GM12875 (cell line): ENCODE results near the gene MSLN.
"Not testable (repeated sequence)": the region's sequence is repeated elsewhere in the genome, so short reads cannot be mapped to it uniquely, and the experiment has no call there.

Experiments
- H3K4me3 ChIP-seq: one replicate; pipeline ENCODE4 v1.5.1; 2011; ENCODE audit warnings: low read depth, low read length, control low read depth
- TF ChIP-seq, protein P1 (sequence below): IDR thresholded peaks from 2 replicates; pipeline ENCODE4 v1.5.1; 2011; ENCODE audit warnings: low read depth, mild to moderate bottlenecking, control low read depth, inconsistent platforms, low read length, moderate library complexity, borderline replicate concordance; ENCODE audit not compliant: insufficient read depth

The MSLN gene

DNA sequence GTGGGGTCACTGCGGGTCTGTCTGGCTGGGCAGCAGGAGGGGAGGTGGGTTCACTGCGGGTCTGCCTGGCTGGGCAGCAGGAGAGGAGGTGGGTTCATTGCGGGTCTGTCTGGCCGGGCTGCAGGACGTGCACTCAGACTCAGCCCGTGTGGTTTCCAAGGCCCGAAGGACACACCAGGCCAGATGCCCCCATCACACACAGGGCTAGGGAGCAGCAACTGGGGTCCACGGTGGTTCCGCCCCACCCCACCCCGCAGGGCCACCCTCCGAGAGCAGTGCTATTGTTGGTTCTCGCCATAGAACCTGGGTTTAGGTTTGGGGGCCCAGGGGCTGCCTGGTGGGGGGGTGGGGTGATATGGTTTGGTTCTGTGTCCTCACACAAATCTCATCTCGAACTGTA, 13.9 kb upstream of the MSLN start:
- TF ChIP-seq, protein P1, sequence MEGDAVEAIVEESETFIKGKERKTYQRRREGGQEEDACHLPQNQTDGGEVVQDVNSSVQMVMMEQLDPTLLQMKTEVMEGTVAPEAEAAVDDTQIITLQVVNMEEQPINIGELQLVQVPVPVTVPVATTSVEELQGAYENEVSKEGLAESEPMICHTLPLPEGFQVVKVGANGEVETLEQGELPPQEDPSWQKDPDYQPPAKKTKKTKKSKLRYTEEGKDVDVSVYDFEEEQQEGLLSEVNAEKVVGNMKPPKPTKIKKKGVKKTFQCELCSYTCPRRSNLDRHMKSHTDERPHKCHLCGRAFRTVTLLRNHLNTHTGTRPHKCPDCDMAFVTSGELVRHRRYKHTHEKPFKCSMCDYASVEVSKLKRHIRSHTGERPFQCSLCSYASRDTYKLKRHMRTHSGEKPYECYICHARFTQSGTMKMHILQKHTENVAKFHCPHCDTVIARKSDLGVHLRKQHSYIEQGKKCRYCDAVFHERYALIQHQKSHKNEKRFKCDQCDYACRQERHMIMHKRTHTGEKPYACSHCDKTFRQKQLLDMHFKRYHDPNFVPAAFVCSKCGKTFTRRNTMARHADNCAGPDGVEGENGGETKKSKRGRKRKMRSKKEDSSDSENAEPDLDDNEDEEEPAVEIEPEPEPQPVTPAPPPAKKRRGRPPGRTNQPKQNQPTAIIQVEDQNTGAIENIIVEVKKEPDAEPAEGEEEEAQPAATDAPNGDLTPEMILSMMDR = no peak
- H3K4me3 ChIP-seq = no peak overlapping the region

- TF ChIP-seq, protein P1 = no peak
- H3K4me3 ChIP-seq = no peak overlapping the region
Measured at GRCh38 chr16:747978-748746, 12.4 kb upstream of the MSLN start.

DNA sequence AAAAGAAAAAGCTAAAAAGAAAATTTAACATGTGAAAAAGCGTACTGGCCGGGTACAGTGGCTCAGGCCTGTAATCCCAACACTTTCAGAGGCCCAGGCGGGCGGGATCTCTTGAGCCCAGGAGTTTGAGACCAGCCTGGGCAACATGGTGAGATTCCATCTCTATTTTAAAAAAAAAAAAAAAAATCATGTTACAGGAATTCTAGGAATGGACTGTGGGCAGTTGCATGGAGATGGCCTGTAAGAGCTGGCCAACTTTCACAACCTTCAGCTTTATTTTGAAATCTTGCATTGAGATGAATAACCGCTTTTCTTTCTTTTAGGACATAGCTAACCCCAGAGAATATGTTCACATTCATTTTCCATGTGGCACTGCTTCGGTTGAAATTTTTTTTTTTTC, 11.5 kb upstream of the MSLN start:
- TF ChIP-seq, protein P1 = no peak

GRCh38 chr16:750485-750884, 10.0 kb upstream of the MSLN start:
- TF ChIP-seq, protein P1 = no peak
- no peak overlapping the region for H3K4me3 ChIP-seq

More for the DNA sequence above, 11.5 kb upstream of the MSLN start:
- H3K4me3 ChIP-seq = no peak overlapping the region

DNA sequence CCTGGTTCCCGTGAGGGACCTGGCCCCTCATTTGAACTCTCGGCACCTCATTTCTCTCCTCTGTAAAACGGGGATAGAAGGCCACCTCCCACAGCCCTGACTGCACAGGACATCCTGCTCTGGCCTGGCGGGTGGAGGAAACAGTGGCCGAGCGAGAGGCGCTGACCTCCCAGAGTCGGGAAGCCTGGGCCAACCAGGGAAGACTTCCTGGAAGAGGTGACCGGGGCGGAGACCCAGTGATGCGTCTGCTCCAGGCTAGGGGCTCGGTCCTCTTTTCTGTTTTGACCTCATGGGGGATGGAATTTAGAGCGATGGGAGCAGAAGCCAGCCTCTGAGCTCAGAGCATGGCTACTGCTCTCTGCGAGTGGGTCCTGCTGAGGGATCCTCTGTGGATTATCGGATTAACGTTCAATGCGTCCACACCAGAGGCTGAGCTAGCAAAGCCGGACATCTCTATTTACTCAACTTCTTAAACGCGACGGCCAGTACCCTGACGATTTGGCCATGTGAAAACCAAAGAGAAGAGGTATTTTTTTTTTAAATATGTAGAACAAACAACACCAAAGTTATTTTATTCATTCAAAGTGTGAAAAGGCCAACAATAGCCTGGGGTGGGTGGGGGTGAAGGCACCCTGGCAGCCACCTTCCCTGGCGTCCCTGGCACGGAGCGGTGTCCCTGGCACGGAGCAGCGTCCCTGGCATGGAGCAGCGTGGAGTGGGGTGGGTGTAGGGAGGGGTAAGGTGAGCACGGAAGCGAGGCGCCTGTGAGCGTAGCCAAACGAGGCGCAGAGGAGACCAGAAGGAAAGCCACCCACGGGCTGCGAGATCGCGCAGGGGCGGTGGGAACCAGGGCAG, 9.2 kb upstream of the MSLN start:
- H3K4me3 ChIP-seq = no peak overlapping the region
- TF ChIP-seq, protein P1 = no peak

DNA sequence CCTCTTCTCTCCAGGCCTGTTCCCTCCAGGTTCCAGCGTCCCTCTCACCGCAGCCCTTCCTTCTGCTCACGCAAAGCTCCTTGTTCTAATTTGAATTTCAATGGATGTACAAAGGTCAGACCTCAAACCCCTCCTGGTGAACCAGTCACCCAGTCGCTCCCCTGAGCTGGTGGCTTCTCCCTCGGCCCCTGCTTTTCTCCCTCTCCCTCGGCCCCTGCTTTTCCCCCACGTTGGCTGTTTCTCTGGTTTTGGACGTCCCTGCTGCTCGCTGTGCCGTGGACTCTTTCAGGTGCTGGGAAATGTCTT, 8.6 kb upstream of the MSLN start:
- H3K4me3 ChIP-seq = no peak overlapping the region
- TF ChIP-seq, protein P1 = no peak

DNA sequence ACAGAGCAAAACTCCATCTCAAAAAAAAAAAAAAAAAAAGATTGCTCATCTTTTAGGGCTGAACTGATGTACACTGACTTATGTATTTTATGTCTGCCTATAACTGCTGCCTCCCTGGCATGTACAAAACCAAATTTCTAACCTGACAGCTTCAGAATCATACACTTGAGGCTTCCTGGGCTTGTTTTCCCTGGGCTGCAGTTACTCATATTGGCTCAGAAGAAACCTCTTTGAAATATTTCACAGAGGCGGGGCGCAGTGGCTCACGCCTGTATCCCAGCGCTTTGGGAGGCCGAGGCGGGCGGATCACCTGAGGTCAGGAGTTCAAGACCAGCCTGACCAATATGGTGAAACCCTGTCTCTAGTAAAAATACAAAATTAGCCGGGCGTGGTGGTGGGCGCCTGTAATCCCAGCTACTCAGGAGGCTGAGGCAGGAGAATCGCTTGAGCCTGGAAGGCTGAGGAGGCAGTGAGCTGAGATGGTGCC, 6.4 kb upstream of the MSLN start:
- not testable (repeated sequence) for H3K4me3 ChIP-seq
